ENCODE data around the gene PACRG. TPM values are rescaled to one million over a fixed set of nuclear protein-coding genes. Genes with fewer than 3 reads are reported as not detected.

PACRG gene
- total RNA-seq, 2 experiments from 2014 or later: 0.66 to 0.81 TPM

DNA sequence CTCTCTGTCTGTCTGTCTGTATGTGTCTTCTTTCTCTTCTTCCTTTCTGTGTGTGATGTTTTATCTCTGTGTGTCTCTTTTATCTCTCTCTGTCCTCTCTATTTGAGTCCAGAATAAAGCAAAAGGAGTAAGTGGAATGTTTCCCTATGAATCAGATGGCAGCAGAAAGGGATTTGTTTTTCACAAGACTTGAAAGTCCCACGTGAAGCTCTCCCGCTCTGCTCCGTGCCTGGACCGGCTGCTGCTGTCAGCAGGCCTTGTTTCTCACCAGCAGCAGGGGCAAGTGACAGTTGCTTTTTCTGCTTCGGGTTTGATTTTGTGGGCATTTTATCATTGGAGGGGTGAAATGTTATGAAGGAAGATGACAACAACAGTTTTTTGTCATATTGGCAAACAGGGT is 212.7 kb downstream of the PACRG start:
- no peaks in the 10 kb centered on the region for H3K4me1 ChIP-seq (ENCODE audit: insufficient read depth, low read length)
- Mint-ChIP-seq H3K4me1 (ENCODE audit: low read depth) (no peaks in the 10 kb centered on the region), H3K36me3 (ENCODE audit: low read depth) (no peaks in the 10 kb centered on the region), H3K4me3 (no peak overlapping the region), H3K9me3 (peaks cover 16% of the 10 kb centered on the region), H3K27me3 (no peaks in the 10 kb centered on the region), H3K27ac (no peak overlapping the region)
- H3K27ac ChIP-seq (ENCODE audit: low read depth in 1 of 2, low read length in 2 of 2): no peak overlapping the region
- DNase-seq (no peak), ATAC-seq (ENCODE audit: poor library complexity) (no peak)
- intact Hi-C loops (cut with DNase I, micrococcal nuclease): no loop called here
- POLR2A ChIA-PET: no interaction called here
- no peaks in the 10 kb centered on the region for H3K27me3 ChIP-seq (ENCODE audit: control insufficient read depth in 1 of 2, insufficient read depth in 2 of 2, low read length in 2 of 2)
- H3K9me3 ChIP-seq (ENCODE audit: control insufficient read depth in 1 of 2, insufficient read depth in 1 of 2, low read length in 2 of 2): peaks cover 6 to 19% of the 10 kb centered on the region in 2 experiments
- H3K36me3 ChIP-seq (ENCODE audit: insufficient read depth, low read length): no peaks in the 10 kb centered on the region
- no peak for TF ChIP-seq CTCF (IDR thresholded peaks at IDR 0.05)
- no peak overlapping the region for H3K4me3 ChIP-seq (ENCODE audit: low read length)
- CTCF ChIA-PET: no interaction called here

DNA sequence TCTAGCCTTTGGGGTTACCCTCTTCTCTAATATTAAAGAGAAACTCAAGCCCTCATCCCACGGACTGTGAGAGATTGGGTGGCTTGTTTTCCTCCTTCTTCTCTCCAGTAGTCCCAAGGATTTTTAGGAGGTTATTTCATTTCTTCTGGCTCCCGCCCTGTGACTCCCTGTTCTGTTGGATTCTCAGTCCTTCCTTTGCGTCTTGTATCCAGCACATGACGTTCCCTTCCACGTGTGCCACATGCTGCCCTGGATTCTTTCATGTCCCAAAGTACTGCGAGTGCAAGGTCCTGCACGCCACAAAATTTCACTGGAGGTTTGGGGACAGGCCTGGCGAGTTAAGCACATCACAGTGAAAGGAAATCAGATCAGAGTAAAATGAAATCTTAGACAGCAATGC is 213.4 kb downstream of the PACRG start:
- H3K4me3 Mint-ChIP-seq: no peak overlapping the region
- no peaks in the 10 kb centered on the region for H3K36me3 Mint-ChIP-seq (ENCODE audit: low read depth)
- no peaks in the 10 kb centered on the region for H3K4me1 ChIP-seq (ENCODE audit: insufficient read depth, low read length)
- intact Hi-C loops (cut with DNase I, micrococcal nuclease): no loop called here
- no peak overlapping the region for H3K27ac Mint-ChIP-seq
- H3K9me3 Mint-ChIP-seq: peaks cover 19% of the 10 kb centered on the region
- H3K36me3 ChIP-seq (ENCODE audit: insufficient read depth, low read length): no peaks in the 10 kb centered on the region
- H3K4me3 ChIP-seq (ENCODE audit: low read length): no peak overlapping the region
- DNase-seq (no peak), ATAC-seq (ENCODE audit: poor library complexity) (no peak)
- H3K27me3 ChIP-seq (ENCODE audit: control insufficient read depth in 1 of 2, insufficient read depth in 2 of 2, low read length in 2 of 2): no peaks in the 10 kb centered on the region
- H3K27me3 Mint-ChIP-seq: no peaks in the 10 kb centered on the region
- peaks cover 0 to 19% of the 10 kb centered on the region in 2 experiments for H3K9me3 ChIP-seq (ENCODE audit: control insufficient read depth in 1 of 2, insufficient read depth in 1 of 2, low read length in 2 of 2)
- POLR2A ChIA-PET: no interaction called here
- TF ChIP-seq CTCF (IDR thresholded peaks at IDR 0.05): no peak
- H3K27ac ChIP-seq (ENCODE audit: low read depth in 1 of 2, low read length in 2 of 2): no peak overlapping the region
- H3K4me1 Mint-ChIP-seq (ENCODE audit: low read depth): no peaks in the 10 kb centered on the region
- CTCF ChIA-PET: no interaction called here

GRCh38 chr6:162942866-162943265 is 215.1 kb downstream of the PACRG start:
- H3K4me1 ChIP-seq (ENCODE audit: insufficient read depth, low read length): no peaks in the 10 kb centered on the region
- H3K27me3 ChIP-seq (ENCODE audit: control insufficient read depth in 1 of 2, insufficient read depth in 2 of 2, low read length in 2 of 2): no peaks in the 10 kb centered on the region
- H3K9me3 ChIP-seq (ENCODE audit: control insufficient read depth in 1 of 2, insufficient read depth in 1 of 2, low read length in 2 of 2): peaks cover 0 to 19% of the 10 kb centered on the region in 2 experiments
- Mint-ChIP-seq H3K4me1 (ENCODE audit: low read depth) (no peaks in the 10 kb centered on the region), H3K9me3 (peaks cover 22% of the 10 kb centered on the region), H3K27ac (no peak overlapping the region), H3K27me3 (no peaks in the 10 kb centered on the region), H3K36me3 (ENCODE audit: low read depth) (no peaks in the 10 kb centered on the region), H3K4me3 (no peak overlapping the region)
- TF ChIP-seq CTCF (IDR thresholded peaks at IDR 0.05): no peak
- CTCF ChIA-PET: no interaction called here
- no peaks in the 10 kb centered on the region for H3K36me3 ChIP-seq (ENCODE audit: insufficient read depth, low read length)
- intact Hi-C loops (cut with DNase I, micrococcal nuclease): no loop called here
- ATAC-seq (ENCODE audit: poor library complexity) (no peak), DNase-seq (no peak)
- POLR2A ChIA-PET: no interaction called here
- H3K4me3 ChIP-seq (ENCODE audit: low read length): no peak overlapping the region
- no peak overlapping the region for H3K27ac ChIP-seq (ENCODE audit: low read depth in 1 of 2, low read length in 2 of 2)
